Endothelial cell of umbilical vein (primary cell): ENCODE data around the gene VAV2. TPM values are rescaled to one million over a fixed set of nuclear protein-coding genes. Genes with fewer than 3 reads are reported as not detected.

Source experiments
- BruUV-seq: library from RNA; stranded (reverse); fragments of 400-500 nt; replicated peaks from 2 replicates; lab custom pipeline; 2021; lab: Mats Ljungman, UMichigan
- CTCF ChIA-PET: fragments of 300-600, 350-600 bp; sonication (Branson Sonifier 250); formaldehyde crosslinking; loops from one replicate; lab custom pipeline; 2021; ENCODE audit warnings: antibody characterized with exemption, inconsistent platforms; lab: Charles Lee
- POLR2A ChIA-PET: fragments of 300-600, 350-600 bp; sonication (Branson Sonifier 250); formaldehyde crosslinking; loops from one replicate; lab custom pipeline; 2021; ENCODE audit warnings: antibody characterized with exemption, inconsistent platforms; lab: Charles Lee
- DNase-seq: peaks from one replicate; pipeline ENCODE4 v3.0.0-alpha.2; 2011; ENCODE audit warnings: low read depth, low spot score
- FAIRE-seq: peaks from 2 replicates; lab custom pipeline; 2011; peaks lifted over from hg19 to GRCh38; lab: Jason Lieb, UNC
- H2AFZ ChIP-seq: 2 replicates; pipeline ENCODE4 v1.6.0; 2012; ENCODE audit warnings: low read depth, low read length, control low read depth, inconsistent platforms
- H3K27ac ChIP-seq: 2 replicates; pipeline ENCODE4 v1.5.1; 2011; ENCODE audit warnings: low read depth, mild to moderate bottlenecking, control low read depth, low read length, moderate library complexity; ENCODE audit not compliant: insufficient read depth
- H3K27me3 ChIP-seq, 2 experiments: 2 replicates each; pipeline versions ENCODE4 v1.6.0 to v1.6.1; 2011; ENCODE audit warnings: low read length in 2 of 2, mixed read lengths in 1 of 2; ENCODE audit not compliant: control insufficient read depth in 2 of 2, insufficient read depth in 2 of 2
- H3K36me3 ChIP-seq, 2 experiments: 2 replicates in 1 of 2; 3 replicates in 1 of 2; pipeline ENCODE4 v1.5.1; 2011; ENCODE audit warnings: low read length in 2 of 2, mild to moderate bottlenecking in 1 of 2, moderate library complexity in 1 of 2; ENCODE audit not compliant: control insufficient read depth in 2 of 2, insufficient read depth in 2 of 2; ENCODE audit errors: extremely low read depth in 1 of 2
- H3K4me1 ChIP-seq: 3 replicates; pipeline ENCODE4 v1.5.1; 2011; ENCODE audit warnings: mild to moderate bottlenecking, low read length; ENCODE audit not compliant: control insufficient read depth, insufficient read depth; ENCODE audit errors: extremely low read depth
- H3K4me2 ChIP-seq: 2 replicates; pipeline ENCODE4 v1.6.1; 2011; ENCODE audit warnings: low read length, control low read depth, mixed read lengths; ENCODE audit not compliant: insufficient read depth
- H3K4me3 ChIP-seq, 3 experiments: fragments of 200-600 bp in 1 of 3; sonication (generic), shearing (Covaris generic) in 1 of 3; replicated peaks in 1 of 3; 2 replicates each; pipeline ENCODE4 v1.5.1; 2011 to 2016; ENCODE audit warnings: control low read depth in 3 of 3, low read length in 3 of 3, mild to moderate bottlenecking in 2 of 3, inconsistent platforms in 1 of 3, low read depth in 1 of 3, moderate library complexity in 1 of 3; ENCODE audit not compliant: insufficient read depth in 1 of 3
- H3K79me2 ChIP-seq: 2 replicates; pipeline ENCODE4 v1.6.0; 2012; ENCODE audit warnings: low read length, inconsistent platforms; ENCODE audit not compliant: control insufficient read depth, insufficient read depth
- H3K9ac ChIP-seq: replicated peaks from 2 replicates; pipeline ENCODE3; 2011; ENCODE audit warnings: low read length, control low read depth; ENCODE audit not compliant: insufficient read depth; ENCODE audit errors: extremely low read depth
- H3K9me1 ChIP-seq: replicated peaks from 3 replicates; pipeline ENCODE4 v1.6.0; 2011; ENCODE audit warnings: mild to moderate bottlenecking, low read length; ENCODE audit not compliant: control insufficient read depth, insufficient read depth; ENCODE audit errors: extremely low read depth
- H3K9me3 ChIP-seq: replicated peaks from 2 replicates; pipeline ENCODE4 v1.5.1; 2012; ENCODE audit warnings: low read length, inconsistent platforms; ENCODE audit not compliant: control insufficient read depth, insufficient read depth
- H4K20me1 ChIP-seq: replicated peaks from 2 replicates; pipeline ENCODE3; 2011; ENCODE audit warnings: mild to moderate bottlenecking, low read length; ENCODE audit not compliant: control insufficient read depth, insufficient read depth; ENCODE audit errors: extremely low read depth
- CTCF ChIP-seq, 2 donors: IDR thresholded peaks; 1 replicate in 1 of 2; 2 replicates in 1 of 2; pipeline ENCODE4 v1.5.1; 2011; ENCODE audit warnings: low read length in 2 of 2, mild to moderate bottlenecking in 2 of 2, moderate library complexity in 2 of 2, control low read depth in 1 of 2, inconsistent platforms in 1 of 2, low read depth in 1 of 2; ENCODE audit not compliant: insufficient read depth in 1 of 2; ENCODE audit errors: extremely low read depth in 1 of 2
- EZH2 ChIP-seq: IDR thresholded peaks from 2 replicates; pipeline ENCODE4 v1.6.1; 2012; ENCODE audit warnings: borderline replicate concordance, low read depth, mild to moderate bottlenecking, moderate library complexity, low read length, inconsistent platforms; ENCODE audit not compliant: severe bottlenecking
- GATA2 ChIP-seq: IDR thresholded peaks from 2 replicates; pipeline ENCODE4 v1.7.0; 2011; ENCODE audit warnings: low read depth, mild to moderate bottlenecking, moderate library complexity, mixed read lengths, low read length; ENCODE audit not compliant: insufficient read length, insufficient read depth
- JUN ChIP-seq: IDR thresholded peaks from 2 replicates; pipeline ENCODE4 v1.6.1; 2011; ENCODE audit warnings: borderline replicate concordance, low read depth; ENCODE audit not compliant: insufficient read length, insufficient read depth
- POLR2A ChIP-seq: IDR thresholded peaks from 2 replicates; pipeline ENCODE4 v1.6.1; 2012; ENCODE audit warnings: low read depth, mild to moderate bottlenecking, control low read depth, low read length
- POLR2AphosphoS5 ChIP-seq: IDR thresholded peaks from 2 replicates; pipeline ENCODE4 v1.6.1; 2012; ENCODE audit warnings: low read depth, mild to moderate bottlenecking, control low read depth, low read length, moderate library complexity; ENCODE audit not compliant: insufficient read depth
- dilution Hi-C: fragments of 300-500 bp; cut with MboI; formaldehyde crosslinking; loops from one replicate; pipeline ENCODE4 v1.15.0; 2019; ENCODE audit warnings: low sequenced_read_pairs; ENCODE audit not compliant: extremely low pct_ligation_motif_present
- intact Hi-C: fragments of 100-400 bp; cut with micrococcal nuclease; formaldehyde crosslinking; loops from one replicate; pipeline ENCODE4 v1.10.0; 2022
- polyA plus RNA-seq, 4 experiments: library from polyadenylated mRNA; depleted of rRNA in 3 of 4; stranded (reverse) in 3 of 4; unstranded in 1 of 4; fragments of >200 nt; gene quantifications; 2 replicates each; pipeline versions ENCODE4 v1.2.1 to v1.2.3, GENCODE V29; 2011 to 2012; ENCODE audit warnings: missing spikeins in 1 of 4
- total RNA-seq: library from RNA; stranded (reverse); gene quantifications from 2 replicates; pipeline ENCODE4 v1.2.3, GENCODE V29; 2021

Gene VAV2
- total and polyA plus RNA-seq, 2 donors (not counting 3 experiments of a cell fraction or from before 2014, with no cell fraction given): 10.6 to 30.6 TPM

GRCh38 chr9:133995012-133995896, 3.1 kb upstream of the VAV2 start:
- H3K4me1 ChIP-seq: peaks cover 12% of the 10 kb centered on the region
- no peaks in the 10 kb centered on the region for H3K9me1 ChIP-seq
- intact Hi-C loops: no loop called here
- dilution Hi-C loops: no loop called here
- no peak overlapping the region for H3K27ac ChIP-seq
- no peak overlapping the region for H2AFZ ChIP-seq
- H3K9me3 ChIP-seq: no peaks in the 10 kb centered on the region
- TF ChIP-seq CTCF (IDR thresholded peaks at IDR 0.05; ENCODE audit: extremely low read depth in 1 of 2, insufficient read depth in 1 of 2, low read depth in 1 of 2, low read length in 2 of 2) (peak in 1 of 2 donors; percentile 10), JUN (no peak), EZH2 (no peak), POLR2AphosphoS5 (no peak), POLR2A (no peak), GATA2 (no peak)
- H4K20me1 ChIP-seq: no peaks in the 10 kb centered on the region
- DNase-seq: no peak
- ChIA-PET CTCF (interaction anchor here (0.8 to 5.5 kb wide), 19 partner anchors 10 to 463 kb away, joined by 3 to 232 read pairs (median 7); partner anchors contain the start of gene BRD3OS), POLR2A (interaction anchor here (0.7 kb wide), 1 partner anchor 218 kb away, joined by 6 read pairs; no protein-coding TSS in a partner anchor)
- H3K36me3 ChIP-seq: no peaks in the 10 kb centered on the region
- no peak overlapping the region for H3K4me3 ChIP-seq
- no peak for FAIRE-seq
- H3K9ac ChIP-seq: no peak overlapping the region
- H3K27me3 ChIP-seq: no peaks in the 10 kb centered on the region
- H3K79me2 ChIP-seq: peaks cover 18% of the 10 kb centered on the region
- BruUV-seq: no TSS peak
- no peak overlapping the region for H3K4me2 ChIP-seq
